OCI-LY3 (cell line): ENCODE measurements around the gene COX6B2.

Experiments
- H2AFZ ChIP-seq: fragments of 200-600, 300-600 bp; shearing (Covaris generic); 2 replicates; pipeline ENCODE4 v1.6.0; 2014; ENCODE audit warnings: antibody characterized with exemption, low read depth, low read length
- H3K27ac ChIP-seq: fragments of 200-600, 300-600 bp; sonication (generic); 2 replicates; pipeline ENCODE4 v1.5.1; 2014; ENCODE audit warnings: mild to moderate bottlenecking, low read length, moderate library complexity, mixed read lengths
- H3K27me3 ChIP-seq: fragments of 200-600, 300-600 bp; sonication (generic); 2 replicates; pipeline ENCODE4 v1.6.1; 2014; ENCODE audit warnings: low read depth, low read length, mixed read lengths
- H3K36me3 ChIP-seq: fragments of 200-600, 300-600 bp; sonication (generic); replicated peaks from 2 replicates; pipeline ENCODE3; 2014; ENCODE audit warnings: low read depth, low read length, mixed read lengths
- H3K4me1 ChIP-seq: fragments of 300-600, 200-600 bp; sonication (generic); 2 replicates; pipeline ENCODE4 v1.6.1; 2014; ENCODE audit warnings: low read length, mixed read lengths
- H3K4me2 ChIP-seq: fragments of 200-600, 300-600 bp; sonication (generic); 2 replicates; pipeline ENCODE4 v1.6.1; 2014; ENCODE audit warnings: low read length, mixed read lengths
- H3K4me3 ChIP-seq: fragments of 300-600, 200-600 bp; sonication (generic); 2 replicates; pipeline ENCODE4 v1.5.1; 2014; ENCODE audit warnings: antibody characterized with exemption, mild to moderate bottlenecking, low read length, moderate library complexity
- H3K79me2 ChIP-seq: fragments of 300-600, 200-600 bp; shearing (Covaris generic); 2 replicates; pipeline ENCODE4 v1.6.1; 2014; ENCODE audit warnings: mild to moderate bottlenecking, low read length, mixed read lengths
- H3K9ac ChIP-seq: fragments of 300-600, 200-600 bp; shearing (Covaris generic); 2 replicates; pipeline ENCODE4 v1.6.0; 2014; ENCODE audit warnings: mild to moderate bottlenecking, low read length, moderate library complexity
- H3K9me3 ChIP-seq: fragments of 200-600, 300-600 bp; shearing (Covaris generic); 2 replicates; pipeline ENCODE4 v1.6.1; 2014; ENCODE audit warnings: low read length, mixed read lengths; ENCODE audit not compliant: insufficient read depth
- H4K20me1 ChIP-seq: fragments of 200-600, 300-600 bp; sonication (generic); 2 replicates; pipeline ENCODE4 v1.6.1; 2016; ENCODE audit warnings: low read length, mixed read lengths; ENCODE audit not compliant: insufficient read depth
- CTCF ChIP-seq: fragments of 200-600, 300-600 bp; sonication (generic); IDR thresholded peaks from 2 replicates; pipeline ENCODE4 v1.5.1; 2014; ENCODE audit warnings: antibody characterized with exemption, low read length, low read depth
- EZH2phosphoT487 ChIP-seq: fragments of 200-600 bp; shearing (Covaris generic); IDR thresholded peaks from 2 replicates; pipeline ENCODE4 v1.6.1; 2018; ENCODE audit warnings: antibody characterized with exemption, mixed run types, low read depth

COX6B2 gene

DNA sequence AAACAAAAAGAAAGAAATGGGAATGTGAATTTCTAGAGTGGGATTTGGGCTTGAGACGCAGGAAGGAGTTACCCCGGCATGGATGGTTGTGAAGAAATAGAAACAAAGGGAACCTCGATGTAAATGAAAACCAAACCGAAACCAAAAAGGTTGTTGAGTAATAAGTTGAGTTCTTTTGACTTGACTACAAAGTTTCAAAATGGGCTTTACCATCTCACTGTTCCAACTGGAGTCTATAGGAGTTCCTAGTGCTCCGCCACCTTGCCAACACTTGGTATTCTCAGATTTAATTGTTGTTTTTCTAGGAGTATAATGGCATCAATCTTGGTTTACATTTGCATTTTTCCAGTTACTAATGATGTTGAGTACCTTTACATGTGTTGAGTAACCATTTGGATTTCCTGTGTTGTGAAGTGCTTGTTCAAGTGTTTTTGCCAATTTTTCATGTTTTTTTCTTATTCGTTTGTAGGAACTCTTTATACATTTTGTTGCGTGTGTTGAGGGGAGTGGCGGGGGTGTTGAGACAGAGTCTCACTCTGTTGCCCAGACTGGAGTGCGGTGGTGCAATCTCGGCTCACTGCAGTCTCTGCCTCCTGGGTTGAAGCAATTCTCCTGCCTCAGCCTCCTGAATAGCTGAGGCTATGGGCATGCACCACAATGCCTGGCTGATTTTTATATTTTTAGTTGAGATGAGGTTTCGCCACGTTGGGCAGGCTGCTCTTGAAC, 43.8 kb upstream of the COX6B2 start:
- peaks cover 11% of the 10 kb centered on the region for H3K79me2 ChIP-seq
- TF ChIP-seq CTCF (no peak), EZH2phosphoT487 (no peak)
- H3K4me3 ChIP-seq, result peak overlapping the region; percentile 52
- H3K9ac ChIP-seq, result no peak overlapping the region
- no peaks in the 10 kb centered on the region for H3K27me3 ChIP-seq
- H4K20me1 ChIP-seq, result peaks cover 40% of the 10 kb centered on the region
- H3K4me2 ChIP-seq, result peak overlapping the region; percentile 74
- peaks cover 12% of the 10 kb centered on the region for H3K4me1 ChIP-seq
- H3K36me3 ChIP-seq, result peaks cover 26% of the 10 kb centered on the region
- H3K27ac ChIP-seq, result peak overlapping the region; percentile 25; the same call in 1 of the 2 replicates
- no peak overlapping the region for H2AFZ ChIP-seq
- no peaks in the 10 kb centered on the region for H3K9me3 ChIP-seq

DNA sequence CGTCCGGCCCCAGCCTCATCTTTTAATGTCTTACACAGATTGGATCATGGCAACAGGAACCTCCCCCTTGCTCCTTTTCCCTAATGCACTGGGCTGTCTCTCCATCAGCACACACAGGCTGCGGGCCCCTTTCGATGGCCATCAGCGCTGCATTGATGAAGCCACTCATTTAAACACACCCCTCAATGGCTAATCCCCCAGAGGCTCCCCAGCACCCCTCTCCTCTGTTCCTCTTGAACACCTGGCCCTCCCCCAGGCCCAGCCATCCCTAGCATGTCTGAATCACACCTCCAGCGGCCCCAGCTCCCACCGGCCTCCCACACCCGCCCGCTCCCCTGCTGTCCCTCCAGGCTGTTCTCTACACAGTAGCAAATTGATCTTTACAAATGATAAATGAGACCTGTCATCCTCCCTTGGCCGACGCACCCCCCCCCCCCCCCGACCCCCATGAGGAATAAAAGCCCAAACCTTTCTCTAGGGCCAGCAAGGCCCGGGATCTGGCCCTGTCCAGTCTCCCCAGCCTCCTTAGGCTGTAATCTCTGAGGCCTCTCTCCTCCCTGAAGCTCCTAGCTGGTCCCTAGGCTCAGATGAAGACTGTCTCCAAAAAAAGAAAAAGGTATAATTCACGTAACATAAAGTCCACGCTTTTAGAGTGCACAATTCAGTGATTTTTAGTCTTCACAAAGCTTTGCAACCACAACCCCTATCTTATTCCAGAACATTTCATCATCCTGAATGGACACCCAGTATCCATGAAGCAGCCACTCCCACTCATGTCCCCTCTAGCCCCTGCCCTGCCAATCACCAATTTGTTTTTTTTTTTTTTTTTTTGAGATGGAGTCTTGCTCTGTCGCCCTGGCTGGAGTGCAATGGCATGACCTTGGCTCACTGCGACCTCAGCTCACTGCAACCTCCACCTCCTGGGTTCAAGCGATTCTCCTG, 38.6 kb upstream of the COX6B2 start:
- peaks cover 41% of the 10 kb centered on the region for H4K20me1 ChIP-seq
- no peaks in the 10 kb centered on the region for H3K27me3 ChIP-seq
- H3K79me2 ChIP-seq, result peaks cover 10% of the 10 kb centered on the region; the same call in 1 of the 2 replicates
- no peak overlapping the region for H3K9ac ChIP-seq
- H3K27ac ChIP-seq, result no peak overlapping the region
- no peak overlapping the region for H3K4me2 ChIP-seq
- no peak overlapping the region for H2AFZ ChIP-seq
- no peaks in the 10 kb centered on the region for H3K9me3 ChIP-seq
- H3K4me1 ChIP-seq, result peaks cover 3% of the 10 kb centered on the region
- H3K4me3 ChIP-seq, result no peak overlapping the region
- H3K36me3 ChIP-seq, result peaks cover 33% of the 10 kb centered on the region
- TF ChIP-seq CTCF, result no peak
- TF ChIP-seq EZH2phosphoT487, result no peak

- H3K4me2 ChIP-seq, result no peak overlapping the region
Observed at GRCh38 chr19:55391702-55392615, 37.4 kb upstream of the COX6B2 start.

More at GRCh38 chr19:55391702-55392615, 37.4 kb upstream of the COX6B2 start:
- Histone ChIP-seq H2AFZ (no peak overlapping the region), H3K79me2 (peaks cover 21% of the 10 kb centered on the region), H4K20me1 (peaks cover 52% of the 10 kb centered on the region), H3K9me3 (no peaks in the 10 kb centered on the region), H3K27ac (no peak overlapping the region), H3K4me1 (peaks cover 9% of the 10 kb centered on the region), H3K36me3 (peaks cover 45% of the 10 kb centered on the region), H3K27me3 (no peaks in the 10 kb centered on the region), H3K9ac (no peak overlapping the region), H3K4me3 (no peak overlapping the region)
- TF ChIP-seq CTCF, result no peak
